ENCODE results near the gene CRYBG1. TPM values are rescaled to one million over a fixed set of nuclear protein-coding genes. Genes with fewer than 3 reads are reported as not detected.
A peak's percentile ranks its signal among the peaks of the same experiment; 100 is the strongest.

The CRYBG1 gene
- total and polyA plus RNA-seq, 2 of the 13 experiments (the other 11 are each of a cell fraction or from before 2014, with no cell fraction given): 10.1 to 21.9 TPM

GRCh38 chr6:106325336-106326178 lies 35.0 kb upstream of the CRYBG1 start, which contains the start of gene ATG5 (continued):
- peak; percentile 43; the same call in 1 of the 2 replicates for TF ChIP-seq SMAD1 (CRISPR knock-in tag; IDR thresholded peaks at IDR 0.05; ENCODE audit: borderline replicate concordance, low read depth)
- no peak for TF ChIP-seq DNMT1 (CRISPR knock-in tag; IDR thresholded peaks at IDR 0.05)
- peak; percentile 98 for TF ChIP-seq UBTF (CRISPR knock-in tag; IDR thresholded peaks at IDR 0.05)
- TF ChIP-seq, protein P1, sequence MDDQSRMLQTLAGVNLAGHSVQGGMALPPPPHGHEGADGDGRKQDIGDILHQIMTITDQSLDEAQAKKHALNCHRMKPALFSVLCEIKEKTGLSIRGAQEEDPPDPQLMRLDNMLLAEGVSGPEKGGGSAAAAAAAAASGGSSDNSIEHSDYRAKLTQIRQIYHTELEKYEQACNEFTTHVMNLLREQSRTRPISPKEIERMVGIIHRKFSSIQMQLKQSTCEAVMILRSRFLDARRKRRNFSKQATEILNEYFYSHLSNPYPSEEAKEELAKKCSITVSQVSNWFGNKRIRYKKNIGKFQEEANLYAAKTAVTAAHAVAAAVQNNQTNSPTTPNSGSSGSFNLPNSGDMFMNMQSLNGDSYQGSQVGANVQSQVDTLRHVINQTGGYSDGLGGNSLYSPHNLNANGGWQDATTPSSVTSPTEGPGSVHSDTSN (CRISPR knock-in tag; IDR thresholded peaks at IDR 0.05; ENCODE audit: borderline replicate concordance): no peak
- no peak for TF ChIP-seq ZBTB1 (CRISPR knock-in tag; IDR thresholded peaks at IDR 0.05; ENCODE audit: borderline replicate concordance)
- 0 out of 2 replicates have a peak, but pooled peaks have one; percentile 83 for TF ChIP-seq ZNF619 (CRISPR knock-in tag; IDR thresholded peaks at IDR 0.05)
- TF ChIP-seq, protein P2, sequence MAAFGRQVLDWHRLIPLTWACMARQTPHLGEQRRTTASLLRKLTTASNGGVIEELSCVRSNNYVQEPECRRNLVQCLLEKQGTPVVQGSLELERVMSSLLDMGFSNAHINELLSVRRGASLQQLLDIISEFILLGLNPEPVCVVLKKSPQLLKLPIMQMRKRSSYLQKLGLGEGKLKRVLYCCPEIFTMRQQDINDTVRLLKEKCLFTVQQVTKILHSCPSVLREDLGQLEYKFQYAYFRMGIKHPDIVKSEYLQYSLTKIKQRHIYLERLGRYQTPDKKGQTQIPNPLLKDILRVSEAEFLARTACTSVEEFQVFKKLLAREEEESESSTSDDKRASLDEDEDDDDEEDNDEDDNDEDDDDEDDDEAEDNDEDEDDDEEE (CRISPR knock-in tag; IDR thresholded peaks at IDR 0.05): no peak; the same call in 1 of the 2 replicates
- peak; percentile 83; the same call in 1 of the 2 replicates for TF ChIP-seq NFKB2 (CRISPR knock-in tag; IDR thresholded peaks at IDR 0.05; ENCODE audit: borderline replicate concordance)
- peak; percentile 81; the same call in 1 of the 2 replicates for TF ChIP-seq IRF9 (CRISPR knock-in tag; IDR thresholded peaks at IDR 0.05; ENCODE audit: borderline replicate concordance)
- no peak for TF ChIP-seq FOXC1 (CRISPR knock-in tag; IDR thresholded peaks at IDR 0.05; ENCODE audit: borderline replicate concordance)
- TF ChIP-seq TBP (CRISPR knock-in tag; IDR thresholded peaks at IDR 0.05): no peak
- TF ChIP-seq ZBTB46 (CRISPR knock-in tag; IDR thresholded peaks at IDR 0.05; ENCODE audit: borderline replicate concordance): 0 out of 2 replicates have a peak, but pooled peaks have one; percentile 61
- TF ChIP-seq MTA3 (CRISPR knock-in tag; IDR thresholded peaks at IDR 0.05): no peak
- TF ChIP-seq MEIS2 (CRISPR knock-in tag; IDR thresholded peaks at IDR 0.05): peak; percentile 65; the same call in 1 of the 2 replicates
- 0 out of 2 replicates have a peak, but pooled peaks have one; percentile 23 for TF ChIP-seq SETDB1 (CRISPR knock-in tag; IDR thresholded peaks at IDR 0.05; ENCODE audit: borderline replicate concordance)
- TF ChIP-seq ZNF33B (CRISPR knock-in tag; IDR thresholded peaks at IDR 0.05): peak; percentile 12; the same call in 1 of the 2 replicates
- peak; percentile 80; the same call in 1 of the 2 replicates for TF ChIP-seq ZKSCAN8 (CRISPR knock-in tag; IDR thresholded peaks at IDR 0.05; ENCODE audit: borderline replicate concordance)
- no peak for TF ChIP-seq FOXP1 (IDR thresholded peaks at IDR 0.05)
- TF ChIP-seq FOXP1 (CRISPR knock-in tag; IDR thresholded peaks at IDR 0.05): peak; percentile 39
